KMS-11 (cell line): ENCODE results near the gene BTBD9.

Source experiments
- H2AFZ ChIP-seq: fragments of 200-600 bp; sonication (generic); 2 replicates; pipeline ENCODE4 v1.6.1; 2016; ENCODE audit warnings: antibody characterized with exemption, mixed run types, low read depth
- H3K27ac ChIP-seq: fragments of 200-600 bp; sonication (generic); 2 replicates; pipeline ENCODE4 v1.6.1; 2016; ENCODE audit warnings: mild to moderate bottlenecking, mixed run types
- H3K27me3 ChIP-seq: fragments of 200-600 bp; sonication (generic); 2 replicates; pipeline ENCODE4 v1.6.1; 2017; ENCODE audit warnings: mild to moderate bottlenecking, low read depth, mixed run types, moderate library complexity; ENCODE audit not compliant: insufficient read depth
- H3K36me3 ChIP-seq: fragments of 200-600 bp; sonication (generic); 2 replicates; pipeline ENCODE4 v1.6.1; 2017; ENCODE audit warnings: mild to moderate bottlenecking, mixed run types; ENCODE audit not compliant: insufficient read depth
- H3K4me1 ChIP-seq: fragments of 200-600 bp; sonication (generic); 2 replicates; pipeline ENCODE4 v1.6.1; 2016; ENCODE audit warnings: mild to moderate bottlenecking, low read depth, mixed run types; ENCODE audit not compliant: poor library complexity, severe bottlenecking
- H3K4me2 ChIP-seq: fragments of 200-600 bp; sonication (generic); 2 replicates; pipeline ENCODE4 v1.7.0; 2016; ENCODE audit warnings: mild to moderate bottlenecking, mixed run types
- H3K4me3 ChIP-seq: fragments of 200-600 bp; sonication (generic); IDR thresholded peaks from 2 replicates; pipeline ENCODE4 v1.6.1; 2017; ENCODE audit warnings: low read depth, low read length, mixed read lengths; ENCODE audit not compliant: insufficient read depth
- H3K79me2 ChIP-seq: fragments of 200-600 bp; sonication (generic); 2 replicates; pipeline ENCODE4 v1.6.1; 2016; ENCODE audit warnings: low read depth, mixed run types; ENCODE audit not compliant: insufficient read depth
- H3K9ac ChIP-seq: fragments of 200-600 bp; sonication (generic); 2 replicates; pipeline ENCODE4 v1.6.1; 2016; ENCODE audit warnings: mild to moderate bottlenecking, mixed run types
- H4K20me1 ChIP-seq: fragments of 200-600 bp; sonication (generic); 2 replicates; pipeline ENCODE4 v1.6.1; 2016; ENCODE audit warnings: mild to moderate bottlenecking, mixed run types; ENCODE audit not compliant: insufficient read depth
- TF ChIP-seq, protein P1 (sequence below): fragments of 200-600 bp; sonication (generic); conservative IDR thresholded peaks from 2 replicates; pipeline ENCODE4 v1.6.1; 2017; ENCODE audit warnings: low read depth, mild to moderate bottlenecking, antibody characterized with exemption, low read length, moderate library complexity, mixed read lengths

The BTBD9 gene

GRCh38 chr6:38171997-38172738 lies 467.6 kb downstream of the BTBD9 start:
- TF ChIP-seq, protein P1, sequence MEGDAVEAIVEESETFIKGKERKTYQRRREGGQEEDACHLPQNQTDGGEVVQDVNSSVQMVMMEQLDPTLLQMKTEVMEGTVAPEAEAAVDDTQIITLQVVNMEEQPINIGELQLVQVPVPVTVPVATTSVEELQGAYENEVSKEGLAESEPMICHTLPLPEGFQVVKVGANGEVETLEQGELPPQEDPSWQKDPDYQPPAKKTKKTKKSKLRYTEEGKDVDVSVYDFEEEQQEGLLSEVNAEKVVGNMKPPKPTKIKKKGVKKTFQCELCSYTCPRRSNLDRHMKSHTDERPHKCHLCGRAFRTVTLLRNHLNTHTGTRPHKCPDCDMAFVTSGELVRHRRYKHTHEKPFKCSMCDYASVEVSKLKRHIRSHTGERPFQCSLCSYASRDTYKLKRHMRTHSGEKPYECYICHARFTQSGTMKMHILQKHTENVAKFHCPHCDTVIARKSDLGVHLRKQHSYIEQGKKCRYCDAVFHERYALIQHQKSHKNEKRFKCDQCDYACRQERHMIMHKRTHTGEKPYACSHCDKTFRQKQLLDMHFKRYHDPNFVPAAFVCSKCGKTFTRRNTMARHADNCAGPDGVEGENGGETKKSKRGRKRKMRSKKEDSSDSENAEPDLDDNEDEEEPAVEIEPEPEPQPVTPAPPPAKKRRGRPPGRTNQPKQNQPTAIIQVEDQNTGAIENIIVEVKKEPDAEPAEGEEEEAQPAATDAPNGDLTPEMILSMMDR = no peak
- H3K4me3 ChIP-seq = no peak overlapping the region
- no peak overlapping the region for H3K27ac ChIP-seq
- H3K27me3 ChIP-seq = no peaks in the 10 kb centered on the region
- H3K9ac ChIP-seq = no peak overlapping the region
- no peak overlapping the region for H3K4me2 ChIP-seq
- no peaks in the 10 kb centered on the region for H3K36me3 ChIP-seq
- no peaks in the 10 kb centered on the region for H3K79me2 ChIP-seq
- no peaks in the 10 kb centered on the region for H3K4me1 ChIP-seq
- H2AFZ ChIP-seq = no peak overlapping the region
- H4K20me1 ChIP-seq = no peaks in the 10 kb centered on the region

DNA sequence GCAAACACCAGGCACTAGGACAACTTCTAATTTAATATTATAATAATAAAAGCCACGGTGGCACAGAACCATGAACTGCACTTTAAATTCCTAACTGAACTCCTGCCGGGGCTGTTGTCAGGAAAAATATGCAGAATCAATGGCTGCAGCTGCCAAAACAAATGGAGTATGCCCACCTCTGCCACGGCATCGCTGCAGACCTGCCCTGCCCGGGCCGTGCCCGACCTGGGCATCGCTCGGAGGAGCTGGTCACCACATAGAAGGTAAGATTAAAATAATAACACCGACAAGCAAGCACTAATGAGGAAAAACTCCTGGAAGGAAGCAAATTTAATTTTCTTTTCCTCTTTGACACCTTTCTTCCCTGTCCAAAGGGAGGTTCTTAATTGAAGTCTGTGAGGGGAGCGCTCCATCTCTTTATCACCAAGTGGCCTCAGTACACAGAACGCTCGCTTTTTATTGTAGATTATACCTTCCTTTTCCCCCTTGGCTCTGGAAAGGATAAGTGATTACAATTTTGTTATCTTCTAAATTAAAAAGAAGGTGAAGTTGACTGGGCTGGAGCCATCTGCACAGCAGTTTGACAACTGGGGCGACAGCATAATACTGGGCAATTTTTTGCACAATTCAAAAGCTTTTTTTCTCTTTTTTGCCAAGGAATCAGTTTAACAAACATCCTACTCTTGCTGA lies 468.9 kb downstream of the BTBD9 start:
- no peaks in the 10 kb centered on the region for H3K4me1 ChIP-seq
- H3K4me3 ChIP-seq = no peak overlapping the region
- H4K20me1 ChIP-seq = no peaks in the 10 kb centered on the region
- H3K27ac ChIP-seq = no peak overlapping the region
- TF ChIP-seq, protein P1 = no peak
- no peak overlapping the region for H3K4me2 ChIP-seq
- no peaks in the 10 kb centered on the region for H3K79me2 ChIP-seq
- H3K27me3 ChIP-seq = no peaks in the 10 kb centered on the region
- no peak overlapping the region for H2AFZ ChIP-seq
- no peaks in the 10 kb centered on the region for H3K36me3 ChIP-seq
- H3K9ac ChIP-seq = no peak overlapping the region

GRCh38 chr6:38169977-38170526 lies 469.7 kb downstream of the BTBD9 start:
- Histone ChIP-seq H3K27ac (no peak overlapping the region), H3K4me2 (no peak overlapping the region), H3K79me2 (no peaks in the 10 kb centered on the region)

DNA sequence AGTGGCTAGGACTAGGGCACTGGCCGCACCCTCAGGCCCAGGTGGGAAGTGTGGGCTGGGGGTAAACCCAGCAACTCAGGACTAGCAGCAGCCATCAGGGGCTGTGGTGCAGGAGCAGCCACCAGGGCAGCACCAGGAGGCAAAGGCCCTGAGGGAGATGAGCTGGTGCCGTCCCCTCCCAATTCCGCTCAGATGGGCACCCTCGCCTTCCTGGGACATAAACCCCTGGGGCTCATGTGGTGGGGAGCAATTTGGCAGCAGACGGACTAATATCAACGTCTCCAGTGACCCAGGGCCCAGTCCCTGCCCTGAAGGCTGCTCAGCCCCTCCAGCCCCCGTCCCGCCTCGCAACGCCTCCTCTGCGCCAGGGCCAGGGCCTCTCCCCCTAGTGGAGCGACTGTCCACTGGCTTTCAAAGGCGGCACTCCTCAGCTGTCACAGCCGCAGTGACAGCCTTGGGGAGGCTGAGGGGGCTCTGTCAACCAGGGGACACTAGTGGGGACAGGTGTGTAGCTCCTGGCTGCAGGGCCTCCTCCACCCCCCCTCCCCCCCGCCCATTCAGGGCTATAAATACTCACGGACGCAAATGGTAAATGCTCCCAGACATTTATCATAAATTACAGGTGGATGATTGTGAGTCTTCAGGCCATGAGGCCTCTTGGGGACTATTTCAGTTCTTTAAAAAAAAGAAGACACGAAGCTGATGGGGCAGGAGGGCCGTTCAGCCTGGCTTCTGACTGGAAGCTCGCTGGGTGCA lies 470.3 kb downstream of the BTBD9 start:
- TF ChIP-seq, protein P1 = no peak
- no peak overlapping the region for H3K9ac ChIP-seq
- no peaks in the 10 kb centered on the region for H3K36me3 ChIP-seq
- H4K20me1 ChIP-seq = no peaks in the 10 kb centered on the region
- no peaks in the 10 kb centered on the region for H3K27me3 ChIP-seq
- H3K4me2 ChIP-seq = no peak overlapping the region
- H3K4me3 ChIP-seq = no peak overlapping the region
- H3K27ac ChIP-seq = no peak overlapping the region
- H2AFZ ChIP-seq = no peak overlapping the region
- H3K4me1 ChIP-seq = no peaks in the 10 kb centered on the region
- no peaks in the 10 kb centered on the region for H3K79me2 ChIP-seq

More at GRCh38 chr6:38169977-38170526, 469.7 kb downstream of the BTBD9 start:
- H2AFZ ChIP-seq = no peak overlapping the region
- H3K9ac ChIP-seq = no peak overlapping the region
- H3K4me1 ChIP-seq = no peaks in the 10 kb centered on the region
- no peaks in the 10 kb centered on the region for H4K20me1 ChIP-seq
- no peaks in the 10 kb centered on the region for H3K36me3 ChIP-seq
- TF ChIP-seq, protein P1 = no peak
- no peaks in the 10 kb centered on the region for H3K27me3 ChIP-seq
- no peak overlapping the region for H3K4me3 ChIP-seq
